Activated CD4-positive, alpha-beta T cell treated with anti-CD3 and anti-CD28 coated beads, Interleukin-2, amount 10 ng/mL, durations not matched to agents 7 days and 5 days (primary cell): Measurements from ENCODE around the gene AP2M1. TPM values are rescaled to one million over a fixed set of nuclear protein-coding genes. Genes with fewer than 3 reads are reported as not detected.

Experiments
- total RNA-seq, 2 experiments: library from RNA; stranded (reverse); gene quantifications; one replicate each; pipeline ENCODE4 v1.2.3, GENCODE V29; 2021

Gene AP2M1
- total RNA-seq, 2 experiments from 2014 or later: 222 to 223 TPM

Other genes starting within 250 kb of the AP2M1 start
- gene ABCC5, start 157.0 kb upstream of the AP2M1 start, total RNA-seq: 10 to 100 TPM; 19.0 to 19.2 TPM
- not detected for gene HTR3D, start 143.1 kb upstream of the AP2M1 start, total RNA-seq
- not detected for gene HTR3C, start 121.8 kb upstream of the AP2M1 start, total RNA-seq
- not detected for gene HTR3E, start 77.8 kb upstream of the AP2M1 start, total RNA-seq
- gene EIF2B5, start 39.5 kb upstream of the AP2M1 start, total RNA-seq: 10 to 100 TPM; 53.0 to 60.0 TPM
- 10 to 100 TPM; 35.0 to 36.3 TPM for gene DVL3, start 19.5 kb upstream of the AP2M1 start, total RNA-seq
- 10 to 100 TPM; 62.2 to 64.4 TPM for gene ABCF3, start 11.3 kb downstream of the AP2M1 start, total RNA-seq
- gene VWA5B2, start 54.7 kb downstream of the AP2M1 start, total RNA-seq: not detected
- 10 to 100 TPM; 43.2 to 45.7 TPM for gene ALG3, start 74.1 kb downstream of the AP2M1 start, total RNA-seq
- 1 to 10 TPM; 4.2 to 4.7 TPM for gene EEF1AKMT4, start 74.8 kb downstream of the AP2M1 start, total RNA-seq
- gene CAMK2N2, start 86.7 kb downstream of the AP2M1 start, total RNA-seq: not detected
- not detected for gene ECE2, start 101.2 kb downstream of the AP2M1 start, total RNA-seq
- gene PSMD2, start 124.4 kb downstream of the AP2M1 start, total RNA-seq: 100 to 1,000 TPM; 188 to 193 TPM
- gene EIF4G1, start 139.8 kb downstream of the AP2M1 start, total RNA-seq: 100 to 1,000 TPM; 269 to 300 TPM
- 1 to 10 TPM; 3.6 to 4.4 TPM for gene FAM131A, start 162.7 kb downstream of the AP2M1 start, total RNA-seq
- gene CLCN2, start 186.8 kb downstream of the AP2M1 start, total RNA-seq: 1 to 10 TPM; 3.0 to 3.6 TPM
- gene POLR2H, start 186.9 kb downstream of the AP2M1 start, total RNA-seq: 10 to 100 TPM; 74.4 to 79.9 TPM
- gene THPO, start 203.4 kb downstream of the AP2M1 start, total RNA-seq: not detected
- not detected for gene CHRD, start 205.2 kb downstream of the AP2M1 start, total RNA-seq